Endometrium (tissue), 2 donors: ENCODE measurements around the gene ACTG2.
"Not testable (repeated sequence)": the region's sequence is repeated elsewhere in the genome, so short reads cannot be mapped to it uniquely, and the experiment has no call there.

ENCODE experiments used
- FAIRE-seq: peaks from 2 replicates; lab custom pipeline; 2012; peaks lifted over from hg19 to GRCh38; lab: Jason Lieb, UNC
- donor health status: control.
- donor health status: control.

The ACTG2 gene

DNA sequence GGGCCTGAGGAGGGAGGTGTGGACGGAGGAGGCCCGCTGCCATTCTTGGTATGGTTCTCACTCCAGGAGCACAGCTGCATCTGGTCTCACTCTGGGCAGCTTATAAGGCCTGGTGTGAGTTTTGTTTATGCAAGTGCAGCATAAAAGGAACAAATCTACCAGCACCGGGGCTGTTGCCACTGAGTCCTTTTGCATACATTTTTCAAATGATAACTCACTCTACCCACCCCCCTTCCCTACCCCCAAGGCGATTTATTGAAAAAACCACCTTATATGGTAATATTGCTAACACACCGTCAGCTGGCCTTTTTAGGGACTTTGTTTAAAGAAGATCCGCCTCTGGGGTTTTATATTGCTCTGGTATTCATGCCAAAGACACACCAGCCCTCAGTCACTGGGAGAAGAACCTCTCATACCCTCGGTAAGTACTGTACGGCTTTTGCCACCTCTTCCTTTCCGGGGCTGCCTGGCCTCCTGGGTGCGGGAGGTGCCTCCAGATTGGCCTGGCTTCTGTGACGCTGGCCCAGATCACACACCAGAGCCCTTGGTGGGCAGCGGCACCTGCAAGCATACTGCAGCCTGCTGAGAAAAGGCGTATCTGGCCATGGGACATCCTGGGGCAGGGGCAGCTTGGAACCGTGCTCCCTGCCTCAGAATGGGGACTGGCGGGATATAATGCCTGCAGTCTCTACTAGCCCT lies at the start of gene ACTG2:
Gene ACTG2 (plus strand): TSS at position 378 of the 699 bp plus-strand sequence. CDS start 8,304 bp downstream, outside the sequence.
- no peak for FAIRE-seq

- FAIRE-seq, result no peak
Measured at GRCh38 chr2:73844087-73844486, 48.7 kb upstream of the ACTG2 start.

GRCh38 chr2:73850009-73850408 lies 42.8 kb upstream of the ACTG2 start:
- FAIRE-seq, result no peak

GRCh38 chr2:73851274-73851673 lies 41.5 kb upstream of the ACTG2 start:
- FAIRE-seq, result no peak

- FAIRE-seq, result no peak
Measured at GRCh38 chr2:73852020-73852419, 40.8 kb upstream of the ACTG2 start.

DNA sequence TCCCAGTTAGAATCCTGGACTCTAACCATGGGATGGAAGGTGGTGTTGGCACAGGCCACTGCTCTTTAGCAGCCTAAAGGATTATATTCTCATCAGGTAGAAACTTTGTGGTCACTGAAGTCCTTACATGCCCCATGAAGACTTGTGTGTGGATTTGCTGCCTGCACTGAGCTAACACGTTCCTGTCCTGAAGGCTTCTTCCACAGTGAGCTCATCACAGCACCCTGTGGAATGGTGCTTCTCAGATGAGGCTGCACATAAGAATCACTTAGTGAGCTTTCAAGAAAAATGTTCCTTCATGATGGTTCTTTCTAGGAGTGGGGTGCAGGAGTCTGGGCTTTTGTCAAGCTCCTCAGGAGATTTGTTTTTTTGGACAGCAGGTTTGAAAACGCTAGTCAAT lies 37.3 kb upstream of the ACTG2 start:
- no peak for FAIRE-seq

- FAIRE-seq, result no peak
Measured at GRCh38 chr2:73856214-73856613, 36.6 kb upstream of the ACTG2 start.

GRCh38 chr2:73859721-73860586 lies 32.9 kb upstream of the ACTG2 start:
- FAIRE-seq, result no peak

DNA sequence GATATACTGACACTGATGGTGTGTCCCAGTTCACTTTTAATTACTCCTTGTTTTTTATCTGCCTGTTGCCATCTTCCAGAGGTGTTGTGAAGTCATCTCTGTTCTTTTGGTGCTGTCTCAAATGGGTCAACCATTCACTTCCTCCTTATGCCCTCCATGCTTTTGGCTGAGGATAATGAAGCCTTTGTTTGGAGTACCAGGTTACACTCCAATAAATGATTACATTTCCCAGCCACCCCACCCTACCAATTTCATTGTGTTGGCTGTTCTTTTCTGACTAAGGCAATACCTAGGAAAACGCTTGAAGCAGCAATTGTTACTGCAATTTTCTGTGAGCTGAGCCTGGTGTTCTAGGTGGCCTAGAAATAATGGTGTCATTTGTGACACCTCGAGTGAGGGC lies 29.8 kb upstream of the ACTG2 start:
- no peak for FAIRE-seq

DNA sequence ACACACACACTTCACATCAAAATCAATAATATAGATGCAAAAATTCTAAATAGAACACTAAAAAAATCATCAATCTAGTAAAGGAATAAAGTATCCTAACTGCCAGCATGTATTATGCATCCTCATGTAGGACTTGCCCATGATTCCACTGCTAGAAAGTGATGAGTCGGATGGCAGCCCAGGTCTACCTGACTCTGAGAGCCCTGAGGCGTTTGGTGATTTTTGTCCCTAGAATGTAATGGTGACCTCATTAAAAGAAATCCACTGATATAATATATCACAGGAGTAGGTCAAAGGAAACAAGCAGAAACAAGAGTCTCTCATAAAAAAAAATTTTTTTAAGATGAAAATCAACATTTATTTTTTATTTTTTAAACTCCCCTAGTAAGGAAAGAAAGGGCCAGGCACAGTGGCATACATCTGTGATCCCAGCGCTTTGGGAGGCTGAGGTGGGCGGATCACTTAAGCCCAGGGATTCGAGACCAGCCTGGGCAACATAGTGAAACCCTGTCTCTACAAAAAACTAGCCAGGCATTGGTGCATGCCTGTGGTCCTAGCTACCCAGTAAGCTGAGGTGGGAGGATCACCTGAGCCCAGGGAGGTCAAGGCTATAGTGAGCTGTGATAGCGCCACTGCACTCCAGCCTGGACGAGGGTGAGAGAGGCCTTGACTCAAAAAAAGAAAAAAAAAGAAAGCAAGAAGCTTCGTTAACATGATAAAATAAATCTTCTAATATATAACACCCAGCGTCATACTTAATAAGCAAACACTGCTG lies 24.4 kb upstream of the ACTG2 start:
- no peak for FAIRE-seq

- FAIRE-seq, result no peak
Measured at GRCh38 chr2:73870084-73870483, 22.7 kb upstream of the ACTG2 start.

DNA sequence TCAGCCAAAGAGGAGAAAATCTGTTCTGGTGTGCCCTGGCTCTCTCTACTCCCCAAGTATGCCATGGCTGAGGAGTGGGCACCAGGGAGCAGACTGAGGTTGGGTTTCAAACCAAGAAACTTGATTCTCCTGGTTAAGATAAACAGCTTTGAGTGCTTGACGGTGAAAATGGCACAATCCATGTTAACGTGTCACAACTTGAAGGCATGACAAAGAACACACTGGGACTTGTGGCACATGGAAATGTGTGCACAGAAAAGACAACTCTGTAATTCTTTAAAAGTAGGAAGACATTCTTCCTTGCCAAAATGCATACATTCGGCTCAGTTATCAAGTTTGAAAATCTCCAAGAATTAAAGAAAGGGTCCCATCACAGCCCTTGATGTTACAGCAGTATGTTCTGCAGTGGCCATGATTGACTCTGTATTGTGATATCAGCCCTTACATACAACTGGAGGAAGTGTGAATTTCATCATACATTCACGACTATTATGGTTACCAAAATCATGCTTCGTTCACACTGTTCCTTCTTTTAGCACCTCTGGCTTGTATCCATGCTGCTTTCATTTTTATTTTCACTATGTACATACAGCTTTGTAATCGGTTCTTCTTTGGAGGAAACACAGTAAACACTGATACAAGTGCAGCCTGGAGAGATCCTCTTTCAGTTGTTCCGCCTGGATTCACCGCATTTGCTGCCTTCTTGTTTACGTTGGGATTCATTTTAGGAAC lies 15.6 kb upstream of the ACTG2 start:
- FAIRE-seq, result no peak

DNA sequence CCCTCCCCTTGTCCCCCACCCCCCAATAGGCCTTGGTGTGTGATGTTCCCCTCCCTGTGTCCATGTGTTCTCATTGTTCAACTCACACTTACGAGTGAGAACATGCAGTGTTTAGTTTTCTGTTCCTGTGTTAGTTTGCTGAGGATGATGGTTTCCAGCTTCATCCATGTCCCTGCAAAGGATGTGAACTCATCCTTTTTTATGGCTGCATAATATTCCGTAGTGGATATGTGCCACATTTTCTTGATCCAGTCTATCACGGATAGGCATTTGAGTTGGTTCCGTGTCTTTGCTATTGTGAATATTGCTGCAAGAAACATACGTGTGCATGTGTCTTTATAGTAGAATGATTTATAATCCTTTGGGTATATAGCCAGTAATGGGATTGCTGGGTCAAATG lies 14.8 kb upstream of the ACTG2 start:
- not testable (repeated sequence) for FAIRE-seq

GRCh38 chr2:73885406-73885805 lies 7.4 kb upstream of the ACTG2 start:
- FAIRE-seq, result no peak

- FAIRE-seq, result no peak
Measured at GRCh38 chr2:73886357-73886756, 6.5 kb upstream of the ACTG2 start.

DNA sequence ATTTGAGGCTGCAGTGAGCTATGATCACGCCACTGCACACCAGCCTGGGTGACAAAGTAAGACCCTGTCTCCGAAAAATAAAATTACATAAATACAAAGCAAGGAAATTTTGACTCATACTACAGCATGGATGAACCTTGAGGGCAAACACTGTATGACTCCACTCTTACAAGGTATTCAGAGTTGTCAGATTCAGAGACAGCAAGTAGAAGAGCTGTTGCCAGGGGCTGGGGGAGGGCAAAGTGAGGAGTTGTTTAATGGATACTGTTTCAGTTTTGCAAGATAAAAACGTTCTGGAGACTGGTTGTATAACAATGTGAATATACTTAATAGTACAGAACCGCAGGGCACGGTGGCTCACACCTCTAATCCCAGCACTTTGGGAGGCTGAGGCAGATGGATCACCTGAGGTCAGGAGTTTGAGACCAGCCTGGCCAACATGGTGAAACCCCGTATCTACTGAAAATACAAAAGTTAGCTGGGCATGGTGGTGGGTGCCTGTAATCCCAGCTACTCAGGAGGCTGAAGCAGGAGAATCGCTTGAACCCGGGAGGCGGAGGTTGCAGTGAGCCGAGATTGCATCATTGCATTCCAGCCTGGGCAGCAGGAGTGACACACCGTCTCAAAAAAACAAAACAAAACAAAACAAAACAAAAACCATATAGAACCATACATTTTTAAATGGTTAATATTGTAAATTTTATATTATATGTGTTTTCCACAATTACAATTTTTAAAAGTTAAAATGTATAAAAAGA lies 5.0 kb upstream of the ACTG2 start:
- FAIRE-seq, result not testable (repeated sequence)

DNA sequence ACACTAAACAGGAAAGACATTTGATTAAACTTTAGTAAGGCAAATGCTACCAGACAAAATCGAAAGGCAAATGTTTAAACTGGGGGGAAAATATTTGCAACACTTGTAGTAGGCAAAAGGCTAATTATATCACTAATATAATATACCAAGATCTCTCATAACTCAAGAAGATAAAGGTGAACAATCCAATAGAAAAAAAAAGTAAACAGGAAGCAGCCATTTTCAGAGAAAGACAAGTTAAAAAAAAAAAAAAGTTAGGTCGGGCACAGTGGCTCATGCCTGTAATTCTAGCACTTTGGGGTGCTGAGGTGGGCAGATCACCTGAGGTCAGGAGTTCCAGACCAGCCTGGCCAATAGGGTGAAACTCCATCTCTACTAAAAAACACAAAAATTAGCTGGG lies 4.4 kb upstream of the ACTG2 start:
- no peak for FAIRE-seq

DNA sequence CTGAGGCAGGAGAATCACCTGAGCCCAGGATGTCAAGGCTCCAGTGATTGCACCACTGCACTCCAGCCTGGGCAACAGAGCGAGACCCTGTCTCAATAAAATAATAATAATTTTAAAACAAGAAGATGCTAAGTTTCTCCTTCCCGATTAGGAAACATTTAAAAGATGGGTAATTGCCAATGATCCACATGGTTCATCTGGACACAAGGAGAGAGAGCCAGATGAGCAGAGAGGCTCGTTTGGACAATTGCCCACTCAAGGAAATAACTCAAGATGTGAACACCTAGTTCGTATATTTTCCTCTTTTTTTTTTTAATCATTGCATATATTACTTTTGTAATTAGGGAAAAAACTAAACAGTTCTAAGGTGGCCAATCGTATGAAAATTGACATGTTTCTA lies 3.6 kb upstream of the ACTG2 start:
- FAIRE-seq, result no peak

- no peak for FAIRE-seq
Measured at GRCh38 chr2:73890301-73891092, 2.3 kb upstream of the ACTG2 start.

DNA sequence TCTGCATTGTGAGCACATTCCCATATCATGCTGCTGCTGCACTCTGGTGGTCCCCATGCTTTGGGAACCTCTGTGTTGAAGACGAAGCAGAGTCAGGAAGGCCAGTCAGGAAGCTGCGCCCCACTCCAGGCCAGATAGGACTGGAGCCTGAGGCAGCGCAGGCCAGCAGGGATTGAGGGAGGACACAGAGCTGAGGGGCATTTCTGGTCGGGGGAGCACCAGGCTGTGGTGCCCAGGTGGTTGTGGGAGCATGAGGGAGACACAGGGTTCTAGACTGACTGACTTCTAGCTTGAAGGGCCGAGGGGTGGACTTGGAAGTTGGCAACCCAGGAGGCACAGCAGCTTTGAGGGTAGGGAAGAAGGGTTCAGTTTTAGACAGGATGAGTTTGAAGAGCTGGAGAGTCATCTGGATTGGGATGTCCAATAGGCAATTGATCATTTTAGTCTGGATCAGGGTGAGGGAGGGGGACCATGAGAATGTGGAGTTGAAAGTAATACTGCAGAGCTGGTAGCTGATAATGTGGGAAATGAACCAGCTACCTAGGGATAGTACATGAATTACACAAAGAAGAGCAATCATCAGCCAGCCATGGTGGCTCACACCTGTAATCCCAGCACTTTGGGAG lies 1.4 kb upstream of the ACTG2 start:
- no peak for FAIRE-seq
